Measurements from ENCODE around the gene C11orf54. TPM values are rescaled to one million over a fixed set of nuclear protein-coding genes. Genes with fewer than 3 reads are reported as not detected.

C11orf54 gene
- total and polyA plus RNA-seq, 4 donors, result 20.4 to 66.1 (median 22.0) TPM

DNA sequence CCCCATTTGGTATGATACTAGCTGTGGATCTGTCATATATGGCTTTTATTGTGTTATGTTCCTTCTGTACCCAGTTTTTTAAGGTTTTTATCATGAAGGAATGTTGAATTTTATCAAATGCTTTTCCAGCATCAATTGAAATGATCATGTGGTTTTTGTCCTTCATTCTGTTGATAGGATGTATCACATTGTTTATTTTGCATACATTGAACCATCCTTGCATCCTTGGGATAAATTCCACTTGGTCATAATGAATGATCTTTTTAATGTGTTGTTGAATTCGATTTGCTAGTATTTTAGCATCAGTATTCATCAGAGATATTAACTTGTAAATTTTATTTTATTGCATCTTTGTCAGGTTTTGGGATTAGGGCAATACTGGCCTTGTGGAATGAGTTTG lies 31.2 kb upstream of the C11orf54 start:
- DNase-seq, result no peak
- WGBS, 2 donors, result 100% methylated on average over 1 of the region's 1 CpG
- Histone ChIP-seq H3K9me3 (ENCODE audit: control insufficient read depth in 4 of 4, insufficient read depth in 3 of 4, low read length in 3 of 4) (peaks cover 0 to 11% (median 7%) of the 10 kb centered on the region in 4 donors), H3K4me3 (no peak overlapping the region), H3K9ac (ENCODE audit: insufficient read depth in 1 of 2, low read length in 2 of 2) (no peak overlapping the region), H3K36me3 (ENCODE audit: control insufficient read depth in 4 of 4, insufficient read depth in 4 of 4, low read length in 4 of 4) (peaks cover 2 to 42% (median 22%) of the 10 kb centered on the region in 4 donors), H3K27me3 (ENCODE audit: control insufficient read depth in 3 of 3, insufficient read depth in 3 of 3, low read length in 2 of 3) (no peaks in the 10 kb centered on the region), H3K27ac (ENCODE audit: low read depth in 1 of 2, low read length in 1 of 2) (no peak overlapping the region), H3K4me1 (ENCODE audit: control insufficient read depth in 5 of 5, insufficient read depth in 5 of 5, low read length in 5 of 5) (no peaks in the 10 kb centered on the region)
- ATAC-seq (ENCODE audit: insufficient read depth, low FRiP score), result no peak
- TF ChIP-seq, protein P1, sequence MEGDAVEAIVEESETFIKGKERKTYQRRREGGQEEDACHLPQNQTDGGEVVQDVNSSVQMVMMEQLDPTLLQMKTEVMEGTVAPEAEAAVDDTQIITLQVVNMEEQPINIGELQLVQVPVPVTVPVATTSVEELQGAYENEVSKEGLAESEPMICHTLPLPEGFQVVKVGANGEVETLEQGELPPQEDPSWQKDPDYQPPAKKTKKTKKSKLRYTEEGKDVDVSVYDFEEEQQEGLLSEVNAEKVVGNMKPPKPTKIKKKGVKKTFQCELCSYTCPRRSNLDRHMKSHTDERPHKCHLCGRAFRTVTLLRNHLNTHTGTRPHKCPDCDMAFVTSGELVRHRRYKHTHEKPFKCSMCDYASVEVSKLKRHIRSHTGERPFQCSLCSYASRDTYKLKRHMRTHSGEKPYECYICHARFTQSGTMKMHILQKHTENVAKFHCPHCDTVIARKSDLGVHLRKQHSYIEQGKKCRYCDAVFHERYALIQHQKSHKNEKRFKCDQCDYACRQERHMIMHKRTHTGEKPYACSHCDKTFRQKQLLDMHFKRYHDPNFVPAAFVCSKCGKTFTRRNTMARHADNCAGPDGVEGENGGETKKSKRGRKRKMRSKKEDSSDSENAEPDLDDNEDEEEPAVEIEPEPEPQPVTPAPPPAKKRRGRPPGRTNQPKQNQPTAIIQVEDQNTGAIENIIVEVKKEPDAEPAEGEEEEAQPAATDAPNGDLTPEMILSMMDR (IDR thresholded peaks at IDR 0.05; ENCODE audit: control extremely low read depth, extremely low read depth), result no peak

DNA sequence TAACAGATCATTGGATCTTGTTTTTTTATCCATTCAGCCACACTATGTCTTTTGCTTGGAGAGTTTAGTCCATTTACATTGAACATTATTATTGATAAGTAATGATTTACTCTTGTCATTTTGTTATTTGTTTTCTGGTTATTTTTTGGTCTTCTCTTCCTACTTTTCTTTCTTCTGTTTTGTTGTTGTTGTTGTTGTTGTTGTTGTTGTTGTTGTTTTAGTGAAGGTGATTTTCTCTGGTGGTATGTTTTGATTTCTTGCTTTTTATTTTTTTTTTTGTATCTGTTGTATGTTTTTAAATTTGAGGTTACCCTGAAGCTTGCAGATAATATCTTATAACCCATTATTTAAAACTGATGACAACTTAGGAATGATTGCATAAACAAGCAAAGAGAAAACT lies 28.8 kb upstream of the C11orf54 start:
- Histone ChIP-seq H3K4me3 (no peak overlapping the region), H3K27ac (ENCODE audit: low read depth in 1 of 2, low read length in 1 of 2) (no peak overlapping the region), H3K36me3 (ENCODE audit: control insufficient read depth in 4 of 4, insufficient read depth in 4 of 4, low read length in 4 of 4) (peaks cover 2 to 38% (median 28%) of the 10 kb centered on the region in 4 donors), H3K9me3 (ENCODE audit: control insufficient read depth in 4 of 4, insufficient read depth in 3 of 4, low read length in 3 of 4) (peaks cover 0 to 11% (median 7%) of the 10 kb centered on the region in 4 donors), H3K9ac (ENCODE audit: insufficient read depth in 1 of 2, low read length in 2 of 2) (no peak overlapping the region), H3K27me3 (ENCODE audit: control insufficient read depth in 3 of 3, insufficient read depth in 3 of 3, low read length in 2 of 3) (no peaks in the 10 kb centered on the region), H3K4me1 (ENCODE audit: control insufficient read depth in 5 of 5, insufficient read depth in 5 of 5, low read length in 5 of 5) (no peaks in the 10 kb centered on the region)
- ATAC-seq (ENCODE audit: insufficient read depth, low FRiP score) (no peak), DNase-seq (no peak)
- TF ChIP-seq, protein P1 (IDR thresholded peaks at IDR 0.05; ENCODE audit: control extremely low read depth, extremely low read depth), result no peak

DNA sequence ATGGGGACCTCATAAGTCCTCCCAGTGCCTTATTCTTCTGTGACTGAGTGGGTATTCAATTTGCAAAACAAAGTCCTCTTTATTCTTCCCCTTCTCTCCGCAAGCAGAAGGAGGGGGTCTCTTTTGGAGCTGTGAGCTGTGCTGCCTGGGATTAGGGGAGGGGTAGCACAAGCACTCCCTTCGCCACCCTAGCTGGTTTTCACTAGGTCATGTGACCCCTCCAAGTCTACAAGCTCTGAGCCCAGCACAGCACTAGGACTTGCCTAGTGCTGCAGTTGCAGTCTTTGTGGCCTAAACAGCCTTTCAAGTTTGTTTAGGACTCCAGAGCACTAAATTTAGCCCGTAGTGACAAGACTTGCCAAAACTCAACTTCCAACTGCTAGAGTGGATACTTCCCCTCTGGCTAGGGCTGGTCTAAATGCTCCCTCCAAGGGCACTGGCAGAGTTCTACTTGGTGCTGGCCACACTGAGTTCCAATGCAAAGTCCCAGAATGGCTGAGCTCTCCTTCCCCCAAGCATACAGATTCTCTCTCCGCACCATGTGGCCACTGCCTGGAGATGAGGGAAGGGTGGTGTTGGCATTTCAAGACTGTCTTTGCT lies 25.6 kb upstream of the C11orf54 start:
- Histone ChIP-seq H3K36me3 (ENCODE audit: control insufficient read depth in 4 of 4, insufficient read depth in 4 of 4, low read length in 4 of 4) (peaks cover 2 to 28% (median 10%) of the 10 kb centered on the region in 4 donors), H3K9me3 (ENCODE audit: control insufficient read depth in 4 of 4, insufficient read depth in 3 of 4, low read length in 3 of 4) (peaks cover 0 to 3% (median 0%) of the 10 kb centered on the region in 4 donors), H3K4me3 (no peak overlapping the region), H3K9ac (ENCODE audit: insufficient read depth in 1 of 2, low read length in 2 of 2) (no peak overlapping the region), H3K27ac (ENCODE audit: low read depth in 1 of 2, low read length in 1 of 2) (no peak overlapping the region), H3K27me3 (ENCODE audit: control insufficient read depth in 3 of 3, insufficient read depth in 3 of 3, low read length in 2 of 3) (no peaks in the 10 kb centered on the region), H3K4me1 (ENCODE audit: control insufficient read depth in 5 of 5, insufficient read depth in 5 of 5, low read length in 5 of 5) (peaks cover 0 to 1% (median 0%) of the 10 kb centered on the region in 5 donors)
- no peak for DNase-seq
- no peak for ATAC-seq (ENCODE audit: insufficient read depth, low FRiP score)
- 92% methylated on average over 4 of the region's 4 CpGs for WGBS, 2 donors
- TF ChIP-seq, protein P1 (IDR thresholded peaks at IDR 0.05; ENCODE audit: control extremely low read depth, extremely low read depth), result no peak

DNA sequence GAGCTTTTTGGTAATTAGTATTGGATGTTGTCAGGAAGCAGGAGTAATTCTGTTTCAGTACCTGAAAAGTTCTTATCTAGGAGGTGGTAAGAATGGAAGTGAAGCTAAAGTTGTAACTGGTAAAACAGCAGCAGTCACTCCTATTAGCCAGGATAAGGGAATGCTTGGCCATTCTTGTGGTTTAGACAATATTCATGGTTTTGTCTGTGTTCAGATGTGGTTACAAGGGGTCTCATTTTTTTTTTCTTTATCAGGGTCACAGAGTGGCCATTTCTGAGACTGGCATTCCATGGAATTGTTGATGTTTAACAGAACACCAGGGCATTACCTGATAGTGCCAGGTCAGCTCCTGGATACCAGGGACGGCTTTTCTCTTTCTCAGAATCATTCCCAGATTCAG lies 24.0 kb upstream of the C11orf54 start:
- no peak overlapping the region for H3K9ac ChIP-seq (ENCODE audit: insufficient read depth in 1 of 2, low read length in 2 of 2)
- no peaks in the 10 kb centered on the region for H3K9me3 ChIP-seq (ENCODE audit: control insufficient read depth in 4 of 4, insufficient read depth in 3 of 4, low read length in 3 of 4)
- H3K27ac ChIP-seq (ENCODE audit: low read depth in 1 of 2, low read length in 1 of 2), result no peak overlapping the region
- H3K4me1 ChIP-seq (ENCODE audit: control insufficient read depth in 5 of 5, insufficient read depth in 5 of 5, low read length in 5 of 5), result peaks cover 0 to 1% (median 0%) of the 10 kb centered on the region in 5 donors
- TF ChIP-seq, protein P1 (IDR thresholded peaks at IDR 0.05; ENCODE audit: control extremely low read depth, extremely low read depth), result no peak
- DNase-seq (no peak), ATAC-seq (ENCODE audit: insufficient read depth, low FRiP score) (no peak)
- H3K36me3 ChIP-seq (ENCODE audit: control insufficient read depth in 4 of 4, insufficient read depth in 4 of 4, low read length in 4 of 4), result peaks cover 2 to 27% (median 10%) of the 10 kb centered on the region in 4 donors
- WGBS, 2 donors, result 93 to 97% methylated on average over 1 of the region's 1 CpG
- no peaks in the 10 kb centered on the region for H3K27me3 ChIP-seq (ENCODE audit: control insufficient read depth in 3 of 3, insufficient read depth in 3 of 3, low read length in 2 of 3)
- H3K4me3 ChIP-seq, result no peak overlapping the region
